T-cell (primary cell): Measurements from ENCODE around the gene ABCC1. TPM values are rescaled to one million over a fixed set of nuclear protein-coding genes. Genes with fewer than 3 reads are reported as not detected.
A peak's percentile ranks its signal among the peaks of the same experiment; 100 is the strongest.

Experiments
- ATAC-seq, 4 experiments: fragments of 200-7000 bp in 3 of 4; fragments of 150-1000 bp in 1 of 4; cut with Tn5 transposase; replicated peaks in 1 of 4; 1 replicate in 3 of 4; 2 replicates in 1 of 4; pipeline ENCODE4 v1.10.0; 2021; ENCODE audit warnings: moderate library complexity in 3 of 4, mild to moderate bottlenecking in 2 of 4, moderate number of reproducible peaks in 1 of 4
- CTCF ChIA-PET, 2 donors: fragments of 300-600 bp; sonication (Branson Sonifier 250); formaldehyde crosslinking; loops; one replicate each; lab custom pipeline; 2022; ENCODE audit warnings: antibody characterized with exemption in 2 of 2; lab: Charles Lee
- POLR2A ChIA-PET, 2 donors: fragments of 300-600 bp; sonication (Branson Sonifier 250); formaldehyde crosslinking; loops; one replicate each; lab custom pipeline; 2022; ENCODE audit warnings: antibody characterized with exemption in 2 of 2; lab: Charles Lee
- DNase-seq, 35 experiments: peaks; one replicate each; pipeline versions ENCODE4 v3.0.0 to v3.0.0-alpha.2; 2013 to 2023
- H3K27ac ChIP-seq: one replicate; pipeline ENCODE4 v1.5.1; 2013; ENCODE audit warnings: low read length
- H3K27me3 ChIP-seq, 2 experiments: replicated peaks in 1 of 2; 1 replicate in 1 of 2; 2 replicates in 1 of 2; pipeline versions ENCODE4 v1.6.1 to v1.7.0; 2013; ENCODE audit warnings: low read length in 1 of 2, mixed read lengths in 1 of 2; ENCODE audit not compliant: control insufficient read depth in 2 of 2, insufficient read depth in 2 of 2; ENCODE audit errors: extremely low read depth in 1 of 2
- H3K36me3 ChIP-seq, 2 donors: 1 replicate in 1 of 2; 2 replicates in 1 of 2; pipeline versions ENCODE4 v1.6.1 to v1.7.0; 2013; ENCODE audit warnings: low read length in 1 of 2; ENCODE audit not compliant: control insufficient read depth in 2 of 2, insufficient read depth in 1 of 2; ENCODE audit errors: extremely low read depth in 1 of 2
- H3K4me1 ChIP-seq, 2 experiments: 1 replicate in 1 of 2; 2 replicates in 1 of 2; pipeline versions ENCODE4 v1.6.1 to v1.7.0; 2013; ENCODE audit warnings: low read length in 2 of 2, mixed read lengths in 1 of 2; ENCODE audit not compliant: insufficient read depth in 2 of 2, control insufficient read depth in 1 of 2; ENCODE audit errors: extremely low read depth in 1 of 2
- H3K4me3 ChIP-seq, 2 donors: 1 replicate in 1 of 2; 2 replicates in 1 of 2; pipeline versions ENCODE4 v1.5.1 to v1.7.0; 2013; ENCODE audit warnings: mild to moderate bottlenecking in 2 of 2, low read length in 1 of 2, moderate library complexity in 1 of 2; ENCODE audit not compliant: control insufficient read depth in 1 of 2; ENCODE audit errors: extremely low read depth in 1 of 2
- H3K9me3 ChIP-seq: 2 replicates; pipeline ENCODE4 v1.7.0; 2013
- H3K27ac Mint-ChIP-seq, 2 donors: one replicate each; pipeline ENCODE4 v1.8.0; 2020 to 2021; ENCODE audit warnings: mild to moderate bottlenecking in 2 of 2, mixed read lengths in 2 of 2
- H3K27me3 Mint-ChIP-seq, 2 donors: one replicate each; pipeline ENCODE4 v1.8.0; 2021 to 2022; ENCODE audit warnings: mixed read lengths in 2 of 2
- H3K36me3 Mint-ChIP-seq: one replicate; pipeline ENCODE4 v1.8.0; 2021; ENCODE audit warnings: mixed read lengths
- H3K4me1 Mint-ChIP-seq, 3 donors: one replicate each; pipeline ENCODE4 v1.8.0; 2020 to 2022; ENCODE audit warnings: mixed read lengths in 3 of 3, mild to moderate bottlenecking in 1 of 3
- H3K4me3 Mint-ChIP-seq, 3 donors: one replicate each; pipeline ENCODE4 v1.8.0; 2020 to 2022; ENCODE audit warnings: mild to moderate bottlenecking in 3 of 3, mixed read lengths in 3 of 3, moderate library complexity in 3 of 3
- H3K9me3 Mint-ChIP-seq, 3 donors: one replicate each; pipeline ENCODE4 v1.8.0; 2020 to 2022; ENCODE audit warnings: mixed read lengths in 3 of 3
- WGBS: methylation state at CpG from one replicate; pipeline ENCODE4 v1.1.5; 2013; ENCODE audit warnings: missing lambda C conversion rate; ENCODE audit not compliant: insufficient coverage; 5-methylcytosine and 5-hydroxymethylcytosine counted together
- total RNA-seq, 35 experiments: library from RNA in 6 of 35; stranded (reverse) in 6 of 35; fragments of 120-200 nt in 1 of 35; gene quantifications; one replicate each; pipeline versions ENCODE4 v1.2.1 to v1.2.4 and lab custom pipeline; 2013 to 2026

ABCC1 gene
- total RNA-seq, 5 donors from 2014 or later (not counting 1 experiment from before 2014, with no cell fraction given), result 59.4 to 68.1 (median 63.0) TPM

GRCh38 chr16:15972046-15972868, 22.8 kb downstream of the ABCC1 start:
- WGBS, result 77% methylated on average over 2 of the region's 3 CpGs
- Mint-ChIP-seq H3K27ac (no peak overlapping the region), H3K9me3 (peaks cover 5 to 14% (median 6%) of the 10 kb centered on the region in 3 donors), H3K4me1 (peaks cover 39 to 62% (median 41%) of the 10 kb centered on the region in 3 donors), H3K27me3 (no peaks in the 10 kb centered on the region), H3K36me3 (peaks cover 49% of the 10 kb centered on the region), H3K4me3 (no peak overlapping the region)
- H3K36me3 ChIP-seq, result peaks cover 11 to 13% of the 10 kb centered on the region in 2 donors
- no peaks in the 10 kb centered on the region for H3K27me3 ChIP-seq
- no peak overlapping the region for H3K27ac ChIP-seq
- no peak overlapping the region for H3K4me3 ChIP-seq
- H3K4me1 ChIP-seq, result peaks cover 0 to 10% of the 10 kb centered on the region in 2 experiments
- ChIA-PET CTCF (no interaction called here), POLR2A (interaction anchor here in 1 of 2 donors (0.6 kb wide), 1 partner anchor 11 kb away, joined by 12 read pairs; no protein-coding TSS in a partner anchor)
- no peak for ATAC-seq
- DNase-seq, result no peak
- H3K9me3 ChIP-seq, result peaks cover 2% of the 10 kb centered on the region

GRCh38 chr16:15973421-15973820, 24.0 kb downstream of the ABCC1 start:
- no CpG with 5 or more reads among the region's 5 CpGs for WGBS
- Mint-ChIP-seq H3K9me3 (peaks cover 5 to 19% (median 8%) of the 10 kb centered on the region in 3 donors), H3K27ac (no peak overlapping the region), H3K36me3 (peaks cover 60% of the 10 kb centered on the region), H3K4me1 (peaks cover 37 to 61% (median 43%) of the 10 kb centered on the region in 3 donors), H3K27me3 (no peaks in the 10 kb centered on the region), H3K4me3 (no peak overlapping the region)
- peaks cover 2% of the 10 kb centered on the region for H3K9me3 ChIP-seq
- POLR2A ChIA-PET, result no interaction called here
- DNase-seq, result no peak
- no peak for ATAC-seq
- H3K36me3 ChIP-seq, result peaks cover 11 to 20% of the 10 kb centered on the region in 2 donors
- no peak overlapping the region for H3K4me3 ChIP-seq
- peaks cover 0 to 10% of the 10 kb centered on the region in 2 experiments for H3K4me1 ChIP-seq
- no peak overlapping the region for H3K27ac ChIP-seq
- H3K27me3 ChIP-seq, result no peaks in the 10 kb centered on the region
- CTCF ChIA-PET, result no interaction called here

- Histone ChIP-seq H3K27ac (no peak overlapping the region), H3K9me3 (peaks cover 2% of the 10 kb centered on the region), H3K36me3 (peaks cover 11 to 20% of the 10 kb centered on the region in 2 donors), H3K4me1 (peaks cover 0 to 10% of the 10 kb centered on the region in 2 experiments), H3K4me3 (no peak overlapping the region), H3K27me3 (no peaks in the 10 kb centered on the region)
- no peak for DNase-seq
- Mint-ChIP-seq H3K27ac (no peak overlapping the region), H3K9me3 (peaks cover 5 to 23% (median 11%) of the 10 kb centered on the region in 3 donors), H3K4me1 (peaks cover 40 to 60% (median 43%) of the 10 kb centered on the region in 3 donors), H3K27me3 (no peaks in the 10 kb centered on the region), H3K36me3 (peaks cover 66% of the 10 kb centered on the region), H3K4me3 (no peak overlapping the region)
- ChIA-PET CTCF (no interaction called here), POLR2A (no interaction called here)
- no peak for ATAC-seq
- WGBS, result no CpG with 5 or more reads among the region's 2 CpGs
Measured at GRCh38 chr16:15974057-15974456, 24.6 kb downstream of the ABCC1 start.

GRCh38 chr16:15975172-15975571, 25.8 kb downstream of the ABCC1 start:
- Mint-ChIP-seq H3K27me3 (no peaks in the 10 kb centered on the region), H3K36me3 (peaks cover 75% of the 10 kb centered on the region), H3K4me3 (no peak overlapping the region), H3K4me1 (peaks cover 41 to 57% (median 48%) of the 10 kb centered on the region in 3 donors), H3K27ac (no peak overlapping the region), H3K9me3 (peaks cover 5 to 30% (median 16%) of the 10 kb centered on the region in 3 donors)
- ChIA-PET CTCF (no interaction called here), POLR2A (no interaction called here)
- peaks cover 6 to 20% of the 10 kb centered on the region in 2 donors for H3K36me3 ChIP-seq
- peaks cover 0 to 7% of the 10 kb centered on the region in 2 experiments for H3K4me1 ChIP-seq
- H3K27me3 ChIP-seq, result no peaks in the 10 kb centered on the region
- no peak overlapping the region for H3K4me3 ChIP-seq
- H3K9me3 ChIP-seq, result peaks cover 2% of the 10 kb centered on the region
- DNase-seq (no peak), ATAC-seq (no peak)
- H3K27ac ChIP-seq, result no peak overlapping the region
- WGBS, result 90% methylated on average over 2 of the region's 5 CpGs

GRCh38 chr16:15976225-15976812, 26.9 kb downstream of the ABCC1 start:
- WGBS, result 80% methylated on average over 1 of the region's 5 CpGs
- peaks cover 0 to 7% of the 10 kb centered on the region in 2 experiments for H3K4me1 ChIP-seq
- POLR2A ChIA-PET, result no interaction called here
- no peak overlapping the region for H3K27ac ChIP-seq
- Mint-ChIP-seq H3K4me1 (peaks cover 36 to 51% (median 39%) of the 10 kb centered on the region in 3 donors), H3K4me3 (no peak overlapping the region), H3K27me3 (no peaks in the 10 kb centered on the region), H3K27ac (no peak overlapping the region), H3K9me3 (peaks cover 11 to 33% (median 21%) of the 10 kb centered on the region in 3 donors), H3K36me3 (peaks cover 77% of the 10 kb centered on the region)
- peaks cover 12 to 18% of the 10 kb centered on the region in 2 donors for H3K36me3 ChIP-seq
- H3K9me3 ChIP-seq, result peaks cover 2% of the 10 kb centered on the region
- ATAC-seq (no peak), DNase-seq (no peak)
- CTCF ChIA-PET, result no interaction called here
- no peak overlapping the region for H3K4me3 ChIP-seq
- H3K27me3 ChIP-seq, result no peaks in the 10 kb centered on the region

GRCh38 chr16:15976929-15977637, 27.7 kb downstream of the ABCC1 start:
- ATAC-seq (no peak), DNase-seq (no peak)
- Histone ChIP-seq H3K36me3 (peaks cover 13 to 15% of the 10 kb centered on the region in 2 donors), H3K4me3 (no peak overlapping the region), H3K27me3 (no peaks in the 10 kb centered on the region), H3K4me1 (peaks cover 0 to 7% of the 10 kb centered on the region in 2 experiments), H3K9me3 (peaks cover under 1% of the 10 kb centered on the region), H3K27ac (no peak overlapping the region)
- POLR2A ChIA-PET, result interaction anchor here in 1 of 2 donors (0.6 kb wide), 1 partner anchor 12 kb away, joined by 5 read pairs; no protein-coding TSS in a partner anchor
- H3K27ac Mint-ChIP-seq, result peak overlapping the region in 1 of 2 donors; percentile 48
- peaks cover 77% of the 10 kb centered on the region for H3K36me3 Mint-ChIP-seq
- no peak overlapping the region for H3K4me3 Mint-ChIP-seq
- H3K9me3 Mint-ChIP-seq, result peaks cover 11 to 34% (median 25%) of the 10 kb centered on the region in 3 donors
- H3K4me1 Mint-ChIP-seq, result peaks cover 35 to 48% (median 36%) of the 10 kb centered on the region in 3 donors
- no peaks in the 10 kb centered on the region for H3K27me3 Mint-ChIP-seq
- WGBS, result 94% methylated on average over 4 of the region's 7 CpGs
- CTCF ChIA-PET, result interaction anchor here in 1 of 2 donors (0.5 kb wide), 1 partner anchor 204 kb away, joined by 4 read pairs; no protein-coding TSS in a partner anchor
